ENCODE measurements around the gene SMAGP.
"Not testable (repeated sequence)": the region's sequence is repeated elsewhere in the genome, so short reads cannot be mapped to it uniquely, and the experiment has no call there.

The SMAGP gene

GRCh38 chr12:51291603-51292513 is 21.6 kb upstream of the SMAGP start:
- H3K27ac ChIP-seq (ENCODE audit: low read depth, low read length); H3K27me3 ChIP-seq (ENCODE audit: control insufficient read depth, insufficient read depth, low read length): not testable (repeated sequence)

GRCh38 chr12:51285843-51286242 is 15.6 kb upstream of the SMAGP start:
- H3K27me3 ChIP-seq (ENCODE audit: control insufficient read depth, insufficient read depth, low read length) = no peaks in the 10 kb centered on the region
- no peak overlapping the region for H3K4me3 ChIP-seq (ENCODE audit: low read depth, low read length)
- H3K27ac ChIP-seq (ENCODE audit: low read depth, low read length) = no peak overlapping the region

More at GRCh38 chr12:51291603-51292513, 21.6 kb upstream of the SMAGP start:
- not testable (repeated sequence) for H3K9me3 ChIP-seq (ENCODE audit: control insufficient read depth, insufficient read depth, low read depth, low read length); H3K4me3 ChIP-seq (ENCODE audit: low read depth, low read length); H3K36me3 ChIP-seq (ENCODE audit: control insufficient read depth, insufficient read depth, low read length); H3K9ac ChIP-seq (ENCODE audit: low read length); H3K4me1 ChIP-seq (ENCODE audit: control insufficient read depth, insufficient read depth, low read length)

GRCh38 chr12:51281202-51281924 is 11.1 kb upstream of the SMAGP start:
- H3K9ac ChIP-seq (ENCODE audit: low read length) = no peak overlapping the region
- no peaks in the 10 kb centered on the region for H3K9me3 ChIP-seq (ENCODE audit: control insufficient read depth, insufficient read depth, low read depth, low read length)

More at GRCh38 chr12:51285843-51286242, 15.6 kb upstream of the SMAGP start:
- H3K4me1 ChIP-seq (ENCODE audit: control insufficient read depth, insufficient read depth, low read length) = no peaks in the 10 kb centered on the region
- H3K9me3 ChIP-seq (ENCODE audit: control insufficient read depth, insufficient read depth, low read depth, low read length) = no peaks in the 10 kb centered on the region
- H3K9ac ChIP-seq (ENCODE audit: low read length) = no peak overlapping the region
- H3K36me3 ChIP-seq (ENCODE audit: control insufficient read depth, insufficient read depth, low read length) = no peaks in the 10 kb centered on the region

GRCh38 chr12:51275088-51275487 is 4.9 kb upstream of the SMAGP start:
- H3K4me3 ChIP-seq (ENCODE audit: low read depth, low read length) = no peak overlapping the region
- H3K36me3 ChIP-seq (ENCODE audit: control insufficient read depth, insufficient read depth, low read length) = no peaks in the 10 kb centered on the region
- peaks cover 12% of the 10 kb centered on the region for H3K27me3 ChIP-seq (ENCODE audit: control insufficient read depth, insufficient read depth, low read length)
- H3K9ac ChIP-seq (ENCODE audit: low read length) = no peak overlapping the region
- no peaks in the 10 kb centered on the region for H3K4me1 ChIP-seq (ENCODE audit: control insufficient read depth, insufficient read depth, low read length)
- no peak overlapping the region for H3K27ac ChIP-seq (ENCODE audit: low read depth, low read length)
- H3K9me3 ChIP-seq (ENCODE audit: control insufficient read depth, insufficient read depth, low read depth, low read length) = no peaks in the 10 kb centered on the region

More at GRCh38 chr12:51281202-51281924, 11.1 kb upstream of the SMAGP start:
- no peak overlapping the region for H3K27ac ChIP-seq (ENCODE audit: low read depth, low read length)
- H3K27me3 ChIP-seq (ENCODE audit: control insufficient read depth, insufficient read depth, low read length) = no peaks in the 10 kb centered on the region
- H3K4me1 ChIP-seq (ENCODE audit: control insufficient read depth, insufficient read depth, low read length) = no peaks in the 10 kb centered on the region
- no peak overlapping the region for H3K4me3 ChIP-seq (ENCODE audit: low read depth, low read length)
- no peaks in the 10 kb centered on the region for H3K36me3 ChIP-seq (ENCODE audit: control insufficient read depth, insufficient read depth, low read length)

DNA sequence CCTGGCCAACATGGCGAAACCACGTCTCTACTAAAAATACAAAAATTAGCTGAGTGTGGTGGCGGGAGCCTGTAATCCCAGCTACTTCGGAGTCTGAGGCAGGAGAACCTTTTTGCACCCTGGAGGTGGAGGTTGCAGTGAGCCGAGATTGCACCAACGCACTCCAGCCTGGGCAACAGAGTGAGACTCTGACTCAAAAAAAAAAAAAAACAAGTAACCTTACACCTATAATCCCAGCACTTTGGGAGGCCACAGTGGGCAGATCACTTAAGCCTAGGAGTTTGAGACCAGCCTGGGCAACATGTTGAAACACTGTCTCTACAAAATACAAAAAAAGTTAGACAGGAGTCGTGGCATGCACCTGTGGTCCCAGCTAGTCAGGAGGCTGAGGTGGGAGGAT is 2.6 kb upstream of the SMAGP start:
- H3K4me3 ChIP-seq (ENCODE audit: low read depth, low read length); H3K9ac ChIP-seq (ENCODE audit: low read length); H3K4me1 ChIP-seq (ENCODE audit: control insufficient read depth, insufficient read depth, low read length); H3K9me3 ChIP-seq (ENCODE audit: control insufficient read depth, insufficient read depth, low read depth, low read length); H3K36me3 ChIP-seq (ENCODE audit: control insufficient read depth, insufficient read depth, low read length); H3K27ac ChIP-seq (ENCODE audit: low read depth, low read length): not testable (repeated sequence)
- peaks cover 18% of the 10 kb centered on the region for H3K27me3 ChIP-seq (ENCODE audit: control insufficient read depth, insufficient read depth, low read length)

DNA sequence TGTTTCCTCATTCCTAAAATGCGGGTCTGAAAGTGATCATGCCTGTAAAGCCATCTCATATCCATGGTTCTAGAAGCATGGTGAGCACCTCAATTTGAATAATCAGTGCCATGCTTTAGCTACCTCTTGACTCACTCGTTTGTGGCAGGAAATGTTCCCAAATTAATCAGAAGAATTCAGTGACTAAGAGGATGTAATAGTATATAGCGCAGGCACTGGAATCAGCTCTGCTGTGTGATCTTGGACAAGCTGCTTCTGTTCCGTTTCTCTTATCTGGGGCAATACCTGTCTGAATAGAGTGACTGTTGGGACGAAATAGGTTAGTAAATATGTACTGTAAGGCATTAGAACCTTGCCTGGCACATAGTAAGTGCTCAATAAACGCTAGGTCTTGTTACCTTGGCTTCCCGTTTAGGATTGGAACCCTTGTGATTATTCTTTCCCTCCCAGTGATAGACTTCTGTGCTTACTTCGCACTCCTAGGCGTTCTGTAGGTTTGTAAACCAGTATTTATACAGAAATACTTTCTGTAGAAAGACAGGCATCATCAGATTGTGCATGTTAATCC is 820 bp upstream of the SMAGP start:
- peak overlapping the region; percentile 68 for H3K9ac ChIP-seq (ENCODE audit: low read length)
- peaks cover 10% of the 10 kb centered on the region; the same call in 1 of the 2 replicates for H3K4me1 ChIP-seq (ENCODE audit: control insufficient read depth, insufficient read depth, low read length)
- peaks cover 18% of the 10 kb centered on the region for H3K27me3 ChIP-seq (ENCODE audit: control insufficient read depth, insufficient read depth, low read length)
- no peak overlapping the region for H3K27ac ChIP-seq (ENCODE audit: low read depth, low read length)
- H3K9me3 ChIP-seq (ENCODE audit: control insufficient read depth, insufficient read depth, low read depth, low read length) = no peaks in the 10 kb centered on the region
- H3K4me3 ChIP-seq (ENCODE audit: low read depth, low read length) = peak overlapping the region; percentile 76
- no peaks in the 10 kb centered on the region for H3K36me3 ChIP-seq (ENCODE audit: control insufficient read depth, insufficient read depth, low read length)

GRCh38 chr12:51269174-51270066 is 795 bp downstream of the SMAGP start:
- H3K36me3 ChIP-seq (ENCODE audit: control insufficient read depth, insufficient read depth, low read length) = no peaks in the 10 kb centered on the region
- H3K4me1 ChIP-seq (ENCODE audit: control insufficient read depth, insufficient read depth, low read length) = peaks cover 16% of the 10 kb centered on the region; the same call in 1 of the 2 replicates
- H3K27me3 ChIP-seq (ENCODE audit: control insufficient read depth, insufficient read depth, low read length) = peaks cover 18% of the 10 kb centered on the region
- no peaks in the 10 kb centered on the region for H3K9me3 ChIP-seq (ENCODE audit: control insufficient read depth, insufficient read depth, low read depth, low read length)
- H3K9ac ChIP-seq (ENCODE audit: low read length) = peak overlapping the region; percentile 68
- H3K4me3 ChIP-seq (ENCODE audit: low read depth, low read length) = peak overlapping the region; percentile 76
- H3K27ac ChIP-seq (ENCODE audit: low read depth, low read length) = no peak overlapping the region

GRCh38 chr12:51265024-51265423 is 5.2 kb downstream of the SMAGP start:
- Histone ChIP-seq H3K27ac (ENCODE audit: low read depth, low read length) (no peak overlapping the region), H3K9ac (ENCODE audit: low read length) (no peak overlapping the region), H3K4me1 (ENCODE audit: control insufficient read depth, insufficient read depth, low read length) (peaks cover 16% of the 10 kb centered on the region; the same call in 1 of the 2 replicates), H3K27me3 (ENCODE audit: control insufficient read depth, insufficient read depth, low read length) (peaks cover 6% of the 10 kb centered on the region; the same call in 1 of the 2 replicates), H3K4me3 (ENCODE audit: low read depth, low read length) (no peak overlapping the region), H3K36me3 (ENCODE audit: control insufficient read depth, insufficient read depth, low read length) (no peaks in the 10 kb centered on the region), H3K9me3 (ENCODE audit: control insufficient read depth, insufficient read depth, low read depth, low read length) (no peaks in the 10 kb centered on the region)

DNA sequence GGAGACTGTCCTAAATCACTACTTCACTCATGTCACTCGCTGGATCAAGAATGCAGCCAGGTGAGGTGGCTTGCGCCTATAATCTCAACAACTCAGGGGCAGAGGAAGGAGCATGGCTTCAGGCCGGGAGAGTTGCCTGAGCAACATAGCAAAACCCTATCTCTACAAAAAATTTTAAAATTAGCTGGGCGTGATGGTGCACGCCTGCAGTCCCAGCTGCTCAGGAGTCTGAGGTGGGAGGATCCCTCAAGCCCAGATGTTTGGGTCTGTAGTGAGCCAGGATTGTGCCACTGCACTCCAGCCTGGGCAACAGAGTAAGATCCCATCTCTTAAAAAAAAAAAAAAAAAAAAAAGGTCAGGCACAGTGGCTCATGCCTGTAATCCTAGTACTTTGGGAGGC is 5.9 kb downstream of the SMAGP start:
- Histone ChIP-seq H3K9me3 (ENCODE audit: control insufficient read depth, insufficient read depth, low read depth, low read length) (no peaks in the 10 kb centered on the region), H3K4me3 (ENCODE audit: low read depth, low read length) (no peak overlapping the region), H3K36me3 (ENCODE audit: control insufficient read depth, insufficient read depth, low read length) (no peaks in the 10 kb centered on the region), H3K4me1 (ENCODE audit: control insufficient read depth, insufficient read depth, low read length) (peaks cover 14% of the 10 kb centered on the region; the same call in 1 of the 2 replicates), H3K9ac (ENCODE audit: low read length) (no peak overlapping the region), H3K27me3 (ENCODE audit: control insufficient read depth, insufficient read depth, low read length) (peaks cover 5% of the 10 kb centered on the region; the same call in 1 of the 2 replicates), H3K27ac (ENCODE audit: low read depth, low read length) (no peak overlapping the region)

DNA sequence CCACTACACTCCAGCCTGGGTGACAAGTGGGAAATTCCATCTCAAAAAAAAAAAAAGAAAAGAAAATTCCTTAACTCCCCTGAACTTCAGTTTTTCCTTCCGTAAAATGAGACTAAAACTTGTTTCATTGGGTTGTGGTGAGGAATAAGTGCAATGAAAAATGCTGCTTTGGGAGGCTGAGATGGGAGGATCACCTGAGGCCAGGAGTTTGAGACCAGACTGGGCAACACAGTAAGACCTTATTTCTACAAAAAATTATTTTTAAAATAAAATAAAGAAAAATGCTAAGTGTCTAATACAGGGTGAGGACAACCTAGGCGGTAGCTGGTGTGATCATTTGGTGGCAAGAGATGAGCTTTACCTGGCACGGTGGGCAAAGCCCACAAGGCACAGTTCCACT is 6.9 kb downstream of the SMAGP start:
- Histone ChIP-seq H3K27ac (ENCODE audit: low read depth, low read length) (no peak overlapping the region), H3K4me1 (ENCODE audit: control insufficient read depth, insufficient read depth, low read length) (peaks cover 10% of the 10 kb centered on the region; the same call in 1 of the 2 replicates), H3K4me3 (ENCODE audit: low read depth, low read length) (no peak overlapping the region), H3K9ac (ENCODE audit: low read length) (no peak overlapping the region), H3K27me3 (ENCODE audit: control insufficient read depth, insufficient read depth, low read length) (no peaks in the 10 kb centered on the region), H3K9me3 (ENCODE audit: control insufficient read depth, insufficient read depth, low read depth, low read length) (no peaks in the 10 kb centered on the region), H3K36me3 (ENCODE audit: control insufficient read depth, insufficient read depth, low read length) (no peaks in the 10 kb centered on the region)

Data from HUES6 (cell line).